Gastrocnemius medialis (tissue), 4 donors: Measurements from ENCODE around the gene KRT79.

Experiments
- POLR2A ChIP-seq, 2 donors: fragments of 450-650 bp; IDR thresholded peaks; one replicate each; pipeline ENCODE4 v1.6.1; 2017; ENCODE audit warnings: antibody characterized with exemption in 2 of 2, mild to moderate bottlenecking in 2 of 2, moderate library complexity in 2 of 2
- TF ChIP-seq, protein P1 (sequence below), 5 experiments: fragments of 450-650 bp in 3 of 5; fragments of 200-600 bp in 2 of 5; sonication (generic) in 2 of 5; IDR thresholded peaks in 4 of 5; conservative IDR thresholded peaks in 1 of 5; 1 replicate in 4 of 5; 2 replicates in 1 of 5; pipeline ENCODE4 v1.5.1; 2016 to 2019; ENCODE audit warnings: antibody characterized with exemption in 5 of 5, mild to moderate bottlenecking in 3 of 5, moderate library complexity in 3 of 5

DNA sequence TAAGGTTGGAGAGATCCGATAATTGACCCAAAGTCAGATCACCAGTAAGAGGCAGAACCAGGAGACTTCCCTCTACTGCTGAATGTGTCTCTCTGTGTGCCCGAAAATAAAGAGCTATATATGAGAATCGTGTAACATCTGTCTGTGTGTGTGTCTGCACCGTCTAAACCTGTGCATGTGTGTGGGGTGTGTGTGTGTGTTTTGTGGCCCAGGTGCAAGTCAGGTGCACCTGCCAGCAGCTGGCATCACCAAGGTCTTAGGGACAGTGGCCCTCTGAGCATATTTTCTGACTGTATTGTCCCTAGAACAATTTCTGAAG is 39.4 kb upstream of the KRT79 start:
- TF ChIP-seq, protein P1, sequence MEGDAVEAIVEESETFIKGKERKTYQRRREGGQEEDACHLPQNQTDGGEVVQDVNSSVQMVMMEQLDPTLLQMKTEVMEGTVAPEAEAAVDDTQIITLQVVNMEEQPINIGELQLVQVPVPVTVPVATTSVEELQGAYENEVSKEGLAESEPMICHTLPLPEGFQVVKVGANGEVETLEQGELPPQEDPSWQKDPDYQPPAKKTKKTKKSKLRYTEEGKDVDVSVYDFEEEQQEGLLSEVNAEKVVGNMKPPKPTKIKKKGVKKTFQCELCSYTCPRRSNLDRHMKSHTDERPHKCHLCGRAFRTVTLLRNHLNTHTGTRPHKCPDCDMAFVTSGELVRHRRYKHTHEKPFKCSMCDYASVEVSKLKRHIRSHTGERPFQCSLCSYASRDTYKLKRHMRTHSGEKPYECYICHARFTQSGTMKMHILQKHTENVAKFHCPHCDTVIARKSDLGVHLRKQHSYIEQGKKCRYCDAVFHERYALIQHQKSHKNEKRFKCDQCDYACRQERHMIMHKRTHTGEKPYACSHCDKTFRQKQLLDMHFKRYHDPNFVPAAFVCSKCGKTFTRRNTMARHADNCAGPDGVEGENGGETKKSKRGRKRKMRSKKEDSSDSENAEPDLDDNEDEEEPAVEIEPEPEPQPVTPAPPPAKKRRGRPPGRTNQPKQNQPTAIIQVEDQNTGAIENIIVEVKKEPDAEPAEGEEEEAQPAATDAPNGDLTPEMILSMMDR (IDR thresholded peaks at IDR 0.05 in 4 of 5, conservative IDR thresholded peaks at IDR 0.05 in 1 of 5) = no peak
- no peak for TF ChIP-seq POLR2A (IDR thresholded peaks at IDR 0.05)
